ENCODE data around the gene GPX8.

DNA sequence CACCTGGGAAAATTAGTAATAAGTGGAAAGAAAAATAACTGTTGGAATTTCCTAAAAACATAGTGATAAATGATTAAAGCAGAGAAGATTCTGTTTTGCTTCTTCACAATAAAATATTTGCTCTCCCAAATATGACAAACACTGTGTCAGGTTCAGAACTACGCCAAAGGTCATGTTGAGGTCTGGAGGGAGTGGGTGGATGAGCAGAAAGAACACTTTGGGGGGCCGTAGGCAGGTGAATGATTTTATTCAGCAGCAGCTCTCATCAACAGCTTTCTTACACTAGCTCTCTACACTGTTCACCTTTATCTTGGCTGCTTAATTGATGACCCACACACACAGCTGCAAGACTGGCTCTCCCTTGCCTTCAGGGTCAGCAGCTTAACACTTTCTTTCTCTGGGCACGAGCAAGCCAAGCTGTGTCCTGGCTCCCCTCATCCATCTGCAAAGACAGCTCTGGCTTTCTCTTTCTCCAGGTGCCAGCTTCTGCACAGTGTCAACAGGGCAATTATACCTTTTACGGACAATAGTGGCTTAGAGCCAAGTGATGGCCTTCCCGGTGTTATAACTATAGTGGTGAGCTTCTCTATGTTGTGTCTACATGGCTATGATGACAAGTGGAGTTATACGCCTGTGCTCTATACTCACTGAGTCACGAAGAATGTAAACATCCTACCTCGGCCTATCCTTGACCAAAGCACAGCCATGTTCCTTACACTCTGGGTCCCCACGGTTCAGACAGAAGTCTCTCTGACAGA is 18.9 kb upstream of the GPX8 start:
- TF ChIP-seq, protein P1, sequence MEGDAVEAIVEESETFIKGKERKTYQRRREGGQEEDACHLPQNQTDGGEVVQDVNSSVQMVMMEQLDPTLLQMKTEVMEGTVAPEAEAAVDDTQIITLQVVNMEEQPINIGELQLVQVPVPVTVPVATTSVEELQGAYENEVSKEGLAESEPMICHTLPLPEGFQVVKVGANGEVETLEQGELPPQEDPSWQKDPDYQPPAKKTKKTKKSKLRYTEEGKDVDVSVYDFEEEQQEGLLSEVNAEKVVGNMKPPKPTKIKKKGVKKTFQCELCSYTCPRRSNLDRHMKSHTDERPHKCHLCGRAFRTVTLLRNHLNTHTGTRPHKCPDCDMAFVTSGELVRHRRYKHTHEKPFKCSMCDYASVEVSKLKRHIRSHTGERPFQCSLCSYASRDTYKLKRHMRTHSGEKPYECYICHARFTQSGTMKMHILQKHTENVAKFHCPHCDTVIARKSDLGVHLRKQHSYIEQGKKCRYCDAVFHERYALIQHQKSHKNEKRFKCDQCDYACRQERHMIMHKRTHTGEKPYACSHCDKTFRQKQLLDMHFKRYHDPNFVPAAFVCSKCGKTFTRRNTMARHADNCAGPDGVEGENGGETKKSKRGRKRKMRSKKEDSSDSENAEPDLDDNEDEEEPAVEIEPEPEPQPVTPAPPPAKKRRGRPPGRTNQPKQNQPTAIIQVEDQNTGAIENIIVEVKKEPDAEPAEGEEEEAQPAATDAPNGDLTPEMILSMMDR (IDR thresholded peaks at IDR 0.05): no peak
- TF ChIP-seq EP300 (IDR thresholded peaks at IDR 0.05) (no peak), POLR2A (IDR thresholded peaks at IDR 0.05) (no peak), POLR2AphosphoS5 (IDR thresholded peaks at IDR 0.05) (no peak)

All from gastroesophageal sphincter (tissue), 3 donors.